SK-N-SH (cell line): Measurements from ENCODE around the gene ZMYND8. TPM values are rescaled to one million over a fixed set of nuclear protein-coding genes. Genes with fewer than 3 reads are reported as not detected.

ENCODE experiments used
- CTCF ChIA-PET: fragments of 300-600, 350-600 bp; formaldehyde crosslinking; extraction: SDS; loops from one replicate; lab custom pipeline; 2021; lab: Yijun Ruan, JAX
- POLR2A ChIA-PET: fragments of 350-600 bp; sonication (Branson Sonifier 250); formaldehyde crosslinking; extraction: SDS; loops from one replicate; lab custom pipeline; 2020; ENCODE audit warnings: antibody characterized with exemption, inconsistent platforms; lab: Yijun Ruan, JAX
- DNase-seq: peaks from one replicate; pipeline ENCODE4 v3.0.0; 2012
- H2AFZ ChIP-seq: fragments of 200-600 bp; sonication (generic); 2 replicates; pipeline ENCODE4 v1.8.1; 2016; ENCODE audit warnings: antibody characterized with exemption, mild to moderate bottlenecking, low read depth
- H3F3A ChIP-seq: fragments of 200-600 bp; sonication (generic); replicated peaks from 2 replicates; pipeline ENCODE3; 2016; ENCODE audit warnings: antibody characterized with exemption, mild to moderate bottlenecking; ENCODE audit not compliant: insufficient read depth
- H3K27ac ChIP-seq, 2 experiments: fragments of 200-500 bp in 1 of 2; fragments of 200-600 bp in 1 of 2; sonication (Bioruptor generic) in 1 of 2; sonication (generic), shearing (Covaris generic) in 1 of 2; 2 replicates each; pipeline versions ENCODE4 v1.5.1 to v1.6.1; 2014 to 2016; ENCODE audit warnings: low read depth in 2 of 2, inconsistent platforms in 1 of 2, low read length in 1 of 2, mild to moderate bottlenecking in 1 of 2, mixed read lengths in 1 of 2
- H3K27me3 ChIP-seq: fragments of 200-600 bp; sonication (generic), shearing (Covaris generic); 2 replicates; pipeline ENCODE4 v1.6.1; 2016; ENCODE audit warnings: mixed run types; ENCODE audit not compliant: insufficient read depth
- H3K36me3 ChIP-seq, 2 experiments: fragments of 200-500 bp in 1 of 2; fragments of 200-600 bp in 1 of 2; sonication (Bioruptor generic) in 1 of 2; sonication (generic) in 1 of 2; replicated peaks in 1 of 2; 2 replicates each; pipeline versions ENCODE3 to v1.5.1; 2014 to 2016; ENCODE audit warnings: low read length in 1 of 2, mild to moderate bottlenecking in 1 of 2; ENCODE audit not compliant: insufficient read depth in 2 of 2, control insufficient read depth in 1 of 2
- H3K4me1 ChIP-seq, 2 experiments: fragments of 200-500 bp in 1 of 2; fragments of 200-600 bp in 1 of 2; sonication (Bioruptor generic) in 1 of 2; sonication (generic), shearing (Covaris generic) in 1 of 2; 2 replicates each; pipeline versions ENCODE4 v1.5.1 to v1.6.1; 2014 to 2016; ENCODE audit warnings: low read depth in 1 of 2, low read length in 1 of 2, mixed run types in 1 of 2; ENCODE audit not compliant: insufficient read depth in 2 of 2, control insufficient read depth in 1 of 2
- H3K4me2 ChIP-seq: fragments of 200-600 bp; sonication (generic), shearing (Covaris generic); 2 replicates; pipeline ENCODE4 v1.6.1; 2017; ENCODE audit warnings: mixed run types
- H3K4me3 ChIP-seq, 2 experiments: fragments of 200-500 bp in 1 of 2; fragments of 200-600 bp in 1 of 2; sonication (Bioruptor generic) in 1 of 2; sonication (generic), shearing (Covaris generic) in 1 of 2; 2 replicates each; pipeline versions ENCODE4 v1.5.1 to v1.8.1; 2014 to 2016; ENCODE audit warnings: low read depth in 2 of 2, inconsistent platforms in 1 of 2, low read length in 1 of 2, mild to moderate bottlenecking in 1 of 2, mixed read lengths in 1 of 2, moderate library complexity in 1 of 2
- H3K79me2 ChIP-seq: fragments of 200-600 bp; sonication (generic); 2 replicates; pipeline ENCODE4 v1.8.1; 2017; ENCODE audit warnings: mild to moderate bottlenecking; ENCODE audit not compliant: insufficient read depth
- H3K9ac ChIP-seq: fragments of 200-600 bp; sonication (generic); 2 replicates; pipeline ENCODE4 v1.6.1; 2017; ENCODE audit warnings: mixed run types
- H3K9me2 ChIP-seq: fragments of 200-600 bp; sonication (generic); 2 replicates; pipeline ENCODE4 v1.6.1; 2017; ENCODE audit warnings: mixed run types
- H3K9me3 ChIP-seq: fragments of 200-600 bp; sonication (generic); 2 replicates; pipeline ENCODE4 v1.6.1; 2017; ENCODE audit warnings: mixed run types, mild to moderate bottlenecking, moderate library complexity
- H4K20me1 ChIP-seq: fragments of 200-600 bp; sonication (generic); 2 replicates; pipeline ENCODE4 v1.6.1; 2017; ENCODE audit warnings: mild to moderate bottlenecking, mixed run types; ENCODE audit not compliant: insufficient read depth
- CHD2 ChIP-seq: fragments of 150-350 bp; IDR thresholded peaks from 2 replicates; pipeline ENCODE4 v1.6.1; 2018; ENCODE audit warnings: low read length; ENCODE audit not compliant: partially characterized antibody
- EZH2phosphoT487 ChIP-seq: fragments of 200-600 bp; sonication (generic); IDR thresholded peaks from 2 replicates; pipeline ENCODE4 v1.6.1; 2017; ENCODE audit warnings: low read depth, mixed run types, mild to moderate bottlenecking, antibody characterized with exemption, moderate library complexity, borderline replicate concordance
- FOXJ3 ChIP-seq: sonication (generic); formaldehyde crosslinking; IDR thresholded peaks from 2 replicates; pipeline ENCODE4 v1.5.1; 2020; ENCODE audit warnings: mild to moderate bottlenecking, missing genetic modification reagents
- FOXM1 ChIP-seq: IDR thresholded peaks from 2 replicates; pipeline ENCODE4 v1.4.0; 2012; ENCODE audit warnings: low read depth, mild to moderate bottlenecking
- JUND ChIP-seq: IDR thresholded peaks from 2 replicates; pipeline ENCODE4 v1.4.0; 2012
- MAX ChIP-seq: IDR thresholded peaks from 2 replicates; pipeline ENCODE4 v1.4.0; 2012; ENCODE audit warnings: low read depth
- MEF2A ChIP-seq: IDR thresholded peaks from 2 replicates; pipeline ENCODE4 v1.4.0; 2012; ENCODE audit warnings: low read depth, borderline replicate concordance
- MXI1 ChIP-seq: IDR thresholded peaks from 2 replicates; pipeline ENCODE4 v1.6.1; 2012; ENCODE audit warnings: mild to moderate bottlenecking, low read depth, low read length, improper control_type of control experiment
- NFIC ChIP-seq: IDR thresholded peaks from 2 replicates; pipeline ENCODE4 v1.4.0; 2012; ENCODE audit warnings: borderline replicate concordance
- PBX3 ChIP-seq: IDR thresholded peaks from 2 replicates; pipeline ENCODE4; 2012
- POLR2AphosphoS5 ChIP-seq: IDR thresholded peaks from 2 replicates; pipeline ENCODE4 v1.6.1; 2012; ENCODE audit warnings: low read depth, low read length
- RAD21 ChIP-seq: IDR thresholded peaks from 2 replicates; pipeline ENCODE4 v1.6.1; 2012; ENCODE audit warnings: mild to moderate bottlenecking, low read length
- RCOR1 ChIP-seq: fragments of 150-350 bp; IDR thresholded peaks from 2 replicates; pipeline ENCODE4 v1.6.1; 2017; ENCODE audit warnings: antibody characterized with exemption, low read length
- REST ChIP-seq: IDR thresholded peaks from 2 replicates; pipeline ENCODE4 v1.6.1; 2012; ENCODE audit warnings: mild to moderate bottlenecking, low read depth, low read length, moderate library complexity
- RFX5 ChIP-seq: IDR thresholded peaks from 2 replicates; pipeline ENCODE4 v1.6.1; 2012; ENCODE audit warnings: mild to moderate bottlenecking, improper control_type of control experiment, low read length
- RXRA ChIP-seq: IDR thresholded peaks from 2 replicates; pipeline ENCODE4 v1.4.0; 2012; ENCODE audit warnings: low read depth, mild to moderate bottlenecking, borderline replicate concordance
- SIN3A ChIP-seq: IDR thresholded peaks from 2 replicates; pipeline ENCODE4 v1.6.1; 2012; ENCODE audit warnings: low read depth, mild to moderate bottlenecking, low read length, moderate library complexity, borderline replicate concordance
- USF1 ChIP-seq: IDR thresholded peaks from 2 replicates; pipeline ENCODE4 v1.4.0; 2012; ENCODE audit warnings: low read depth, borderline replicate concordance
- USF2 ChIP-seq: fragments of 150-350 bp; IDR thresholded peaks from 2 replicates; pipeline ENCODE4 v1.6.1; 2017; ENCODE audit warnings: antibody characterized with exemption, low read length, low read depth, borderline replicate concordance
- ZBTB33 ChIP-seq: IDR thresholded peaks from 2 replicates; pipeline ENCODE4 v1.4.0; 2012; ENCODE audit warnings: low read depth, borderline replicate concordance
- WGBS: methylation state at CpG from one replicate; pipeline ENCODE4 v1.1.6; 2017; ENCODE audit warnings: low lambda C conversion rate; 5-methylcytosine and 5-hydroxymethylcytosine counted together
- polyA plus RNA-seq, 3 experiments: library from polyadenylated mRNA; depleted of rRNA; stranded (reverse); fragments of >200 nt; gene quantifications; 2 replicates each; pipeline ENCODE4 v1.2.3, GENCODE V29; 2012

ZMYND8 gene
- polyA plus RNA-seq, 1 of the 3 experiments (the other 2 are of a cell fraction): 25.3 TPM

- no peak overlapping the region for H2AFZ ChIP-seq
- H3K9me2 ChIP-seq: no peaks in the 10 kb centered on the region
- no peaks in the 10 kb centered on the region for H3K4me1 ChIP-seq
- peaks cover 6% of the 10 kb centered on the region for H3F3A ChIP-seq
- H3K4me3 ChIP-seq: no peak overlapping the region
- H3K9me3 ChIP-seq: no peaks in the 10 kb centered on the region
- DNase-seq: no peak
- H3K27ac ChIP-seq: no peak overlapping the region
- H3K27me3 ChIP-seq: no peaks in the 10 kb centered on the region
- POLR2A ChIA-PET: no interaction called here
- H3K36me3 ChIP-seq: no peaks in the 10 kb centered on the region
- CTCF ChIA-PET: interaction anchor here (1.0 to 1.8 kb wide), 2 partner anchors 22 to 23 kb away, joined by 3 to 10 read pairs; no protein-coding TSS in a partner anchor
- TF ChIP-seq RAD21: no peak
- TF ChIP-seq NFIC: no peak
- no peak for TF ChIP-seq PBX3
- no peak for TF ChIP-seq REST
- TF ChIP-seq ZBTB33: no peak
- no peak for TF ChIP-seq MAX
- TF ChIP-seq MXI1: no peak
- TF ChIP-seq RFX5: no peak
- TF ChIP-seq JUND: no peak
- no peak for TF ChIP-seq USF2
- no peak for TF ChIP-seq CHD2
- TF ChIP-seq MEF2A: no peak
- TF ChIP-seq FOXJ3: no peak
- no peak for TF ChIP-seq USF1
- TF ChIP-seq POLR2AphosphoS5: no peak
- no peak for TF ChIP-seq FOXM1
- no peak for TF ChIP-seq SIN3A
- no peak for TF ChIP-seq RCOR1
- TF ChIP-seq RXRA: no peak
- no peak for TF ChIP-seq EZH2phosphoT487
- TF ChIP-seq, all 33 proteins: peak for 0
- Histone ChIP-seq H3K4me2 (no peak overlapping the region), H3K9ac (no peak overlapping the region), H4K20me1 (no peaks in the 10 kb centered on the region), H3K79me2 (no peaks in the 10 kb centered on the region)
- 83% methylated on average over 4 of the region's 4 CpGs for WGBS
Measured at GRCh38 chr20:47405775-47406325, 49.4 kb upstream of the ZMYND8 start.
